Mesenchymal stem cell (in vitro differentiated cells and primary cell): Measurements from ENCODE around the gene MEAK7.

Source experiments
- DNase-seq: peaks from one replicate; pipeline ENCODE4 v3.0.0-alpha.2; 2013
- H2AFZ ChIP-seq: one replicate; pipeline ENCODE4 v1.6.1; 2013; ENCODE audit warnings: low read depth, mild to moderate bottlenecking, control low read depth, inconsistent platforms, low read length, moderate library complexity
- H2AK5ac ChIP-seq: 2 replicates; pipeline ENCODE4 v1.6.1; 2013; ENCODE audit warnings: low read length, moderate library complexity, mild to moderate bottlenecking, inconsistent platforms; ENCODE audit not compliant: severe bottlenecking
- H2BK120ac ChIP-seq: one replicate; pipeline ENCODE4 v1.6.1; 2013; ENCODE audit warnings: low read depth, mild to moderate bottlenecking, inconsistent platforms, low read length, moderate library complexity
- H2BK12ac ChIP-seq, 2 experiments: one replicate each; pipeline ENCODE4 v1.6.1; 2013; ENCODE audit warnings: inconsistent platforms in 2 of 2, low read length in 2 of 2, mild to moderate bottlenecking in 2 of 2, moderate library complexity in 2 of 2, control low read depth in 1 of 2
- H2BK15ac ChIP-seq: one replicate; pipeline ENCODE4 v1.6.1; 2013; ENCODE audit warnings: mild to moderate bottlenecking, low read depth, inconsistent platforms; ENCODE audit not compliant: poor library complexity, severe bottlenecking
- H2BK5ac ChIP-seq: 2 replicates; pipeline ENCODE4 v1.6.1; 2013; ENCODE audit warnings: low read depth, mild to moderate bottlenecking, low read length, control low read depth, inconsistent platforms; ENCODE audit not compliant: poor library complexity, severe bottlenecking
- H3K14ac ChIP-seq, 2 experiments: one replicate each; pipeline ENCODE4 v1.6.1; 2013; ENCODE audit warnings: inconsistent platforms in 2 of 2, low read length in 2 of 2, control low read depth in 1 of 2, mild to moderate bottlenecking in 1 of 2, moderate library complexity in 1 of 2
- H3K18ac ChIP-seq, 2 experiments: one replicate each; pipeline ENCODE4 v1.6.1; 2013; ENCODE audit warnings: inconsistent platforms in 2 of 2, low read length in 2 of 2, control low read depth in 1 of 2, low read depth in 1 of 2, mild to moderate bottlenecking in 1 of 2
- H3K23ac ChIP-seq, 2 experiments: one replicate each; pipeline ENCODE4 v1.6.1; 2013; ENCODE audit warnings: inconsistent platforms in 2 of 2, low read length in 2 of 2, mild to moderate bottlenecking in 2 of 2, moderate library complexity in 2 of 2, control low read depth in 1 of 2
- H3K27ac ChIP-seq: 2 replicates; pipeline ENCODE4 v1.5.1; 2013; ENCODE audit warnings: mild to moderate bottlenecking, moderate library complexity, low read length, control low read depth, inconsistent platforms; ENCODE audit not compliant: poor library complexity, severe bottlenecking
- H3K27me3 ChIP-seq, 2 experiments: 2 replicates each; pipeline versions ENCODE4 v1.6.1 to v1.7.0; 2013; ENCODE audit warnings: low read length in 2 of 2, mild to moderate bottlenecking in 2 of 2, moderate library complexity in 2 of 2, control low read depth in 1 of 2, inconsistent platforms in 1 of 2; ENCODE audit not compliant: control insufficient read depth in 1 of 2, insufficient read depth in 1 of 2
- H3K36me3 ChIP-seq, 2 experiments: 2 replicates each; pipeline versions ENCODE4 v1.6.1 to v1.7.0; 2013; ENCODE audit warnings: low read length in 2 of 2, control low read depth in 1 of 2, inconsistent platforms in 1 of 2, low read depth in 1 of 2, mild to moderate bottlenecking in 1 of 2; ENCODE audit not compliant: insufficient read depth in 2 of 2, control insufficient read depth in 1 of 2
- H3K4ac ChIP-seq, 2 experiments: one replicate each; pipeline ENCODE4 v1.6.1; 2013; ENCODE audit warnings: inconsistent platforms in 2 of 2, low read length in 2 of 2, mild to moderate bottlenecking in 2 of 2, moderate library complexity in 2 of 2, control low read depth in 1 of 2, low read depth in 1 of 2
- H3K4me1 ChIP-seq: 2 replicates; pipeline ENCODE4 v1.6.1; 2013; ENCODE audit warnings: low read depth, low read length, control low read depth; ENCODE audit not compliant: control insufficient read depth, insufficient read depth
- H3K4me2 ChIP-seq: 2 replicates; pipeline ENCODE4 v1.6.1; 2013; ENCODE audit warnings: low read length, mild to moderate bottlenecking, inconsistent platforms; ENCODE audit not compliant: poor library complexity, severe bottlenecking
- H3K4me3 ChIP-seq, 2 experiments: 2 replicates each; pipeline versions ENCODE4 v1.5.1 to v1.7.0; 2013; ENCODE audit warnings: low read length in 2 of 2, mild to moderate bottlenecking in 2 of 2, control low read depth in 1 of 2, low read depth in 1 of 2; ENCODE audit not compliant: insufficient read depth in 1 of 2
- H3K79me1 ChIP-seq: replicated peaks from 2 replicates; pipeline ENCODE4 v1.6.1; 2013; ENCODE audit warnings: mild to moderate bottlenecking, control low read depth, low read length, inconsistent platforms; ENCODE audit not compliant: poor library complexity, severe bottlenecking
- H3K9ac ChIP-seq: 2 replicates; pipeline ENCODE4 v1.7.0; 2013; ENCODE audit warnings: mild to moderate bottlenecking, low read length, moderate library complexity
- H3K9me3 ChIP-seq: 2 replicates; pipeline ENCODE4 v1.7.0; 2013; ENCODE audit warnings: mild to moderate bottlenecking, low read length; ENCODE audit not compliant: control insufficient read depth
- H4K8ac ChIP-seq: one replicate; pipeline ENCODE4 v1.6.1; 2013; ENCODE audit warnings: inconsistent platforms, mild to moderate bottlenecking, low read length, moderate library complexity
- H4K91ac ChIP-seq: one replicate; pipeline ENCODE4 v1.6.1; 2013; ENCODE audit warnings: mild to moderate bottlenecking, low read length, inconsistent platforms
- WGBS: methylation state at CpG from one replicate; pipeline ENCODE4 v1.1.7; 2013; ENCODE audit warnings: mixed read lengths; 5-methylcytosine and 5-hydroxymethylcytosine counted together

The MEAK7 gene

GRCh38 chr16:84541999-84542817 lies 37.7 kb upstream of the MEAK7 start:
- Histone ChIP-seq H3K4me3 (no peak overlapping the region), H3K23ac (no peak overlapping the region), H2AFZ (no peak overlapping the region), H2BK120ac (no peak overlapping the region), H2BK5ac (no peak overlapping the region), H4K8ac (no peak overlapping the region), H3K18ac (no peak overlapping the region), H3K27me3 (peaks cover 0 to 13% of the 10 kb centered on the region in 2 experiments), H2BK12ac (no peak overlapping the region), H3K4me1 (peaks cover 21% of the 10 kb centered on the region), H3K14ac (no peak overlapping the region), H3K79me1 (no peaks in the 10 kb centered on the region), H3K27ac (peak overlapping the region; percentile 72), H2BK15ac (no peak overlapping the region), H3K4me2 (peak overlapping the region; percentile 35), H4K91ac (no peak overlapping the region), H3K9ac (no peak overlapping the region), H2AK5ac (no peak overlapping the region), H3K4ac (no peak overlapping the region), H3K36me3 (no peaks in the 10 kb centered on the region), H3K9me3 (no peaks in the 10 kb centered on the region)
- 86% methylated on average over 7 of the region's 7 CpGs for WGBS
- no peak for DNase-seq

GRCh38 chr16:84540194-84540593 lies 35.7 kb upstream of the MEAK7 start:
- H3K27ac ChIP-seq, result no peak overlapping the region
- 98% methylated on average over 4 of the region's 4 CpGs for WGBS
- peak overlapping the region in 1 of 2 experiments; percentile 1 for H2BK12ac ChIP-seq
- no peaks in the 10 kb centered on the region for H3K79me1 ChIP-seq
- no peak overlapping the region for H2BK15ac ChIP-seq
- no peaks in the 10 kb centered on the region for H3K36me3 ChIP-seq
- peaks cover 22% of the 10 kb centered on the region for H3K4me1 ChIP-seq
- peaks cover 0 to 7% of the 10 kb centered on the region in 2 experiments for H3K27me3 ChIP-seq
- H2BK120ac ChIP-seq, result no peak overlapping the region
- H2AK5ac ChIP-seq, result peak overlapping the region; percentile 11
- no peak overlapping the region for H3K23ac ChIP-seq
- H2BK5ac ChIP-seq, result no peak overlapping the region
- H3K4me3 ChIP-seq, result no peak overlapping the region
- peak overlapping the region; percentile 10 to 24 for H3K4ac ChIP-seq
- H3K4me2 ChIP-seq, result no peak overlapping the region
- H3K9me3 ChIP-seq, result no peaks in the 10 kb centered on the region
- H4K91ac ChIP-seq, result peak overlapping the region; percentile 58
- no peak overlapping the region for H2AFZ ChIP-seq
- no peak for DNase-seq
- H3K14ac ChIP-seq, result no peak overlapping the region
- no peak overlapping the region for H4K8ac ChIP-seq
- no peak overlapping the region for H3K9ac ChIP-seq
- peak overlapping the region in 1 of 2 experiments; percentile 37 for H3K18ac ChIP-seq

- peak overlapping the region; percentile 62 to 89 for H3K4ac ChIP-seq
- peak overlapping the region; percentile 28 for H3K27ac ChIP-seq
- peak overlapping the region; percentile 79 to 80 for H3K18ac ChIP-seq
- WGBS, result 99% methylated on average over 5 of the region's 6 CpGs
- H2BK15ac ChIP-seq, result no peak overlapping the region
- H3K9me3 ChIP-seq, result no peaks in the 10 kb centered on the region
- H4K8ac ChIP-seq, result peak overlapping the region; percentile 47
- H2AFZ ChIP-seq, result peak overlapping the region; percentile 75
- H2AK5ac ChIP-seq, result peak overlapping the region; percentile 33
- H3K36me3 ChIP-seq, result no peaks in the 10 kb centered on the region
- no peak overlapping the region for H3K14ac ChIP-seq
- no peak overlapping the region for H4K91ac ChIP-seq
- no peaks in the 10 kb centered on the region for H3K27me3 ChIP-seq
- no peak overlapping the region for H3K23ac ChIP-seq
- DNase-seq, result no peak
- H2BK120ac ChIP-seq, result peak overlapping the region; percentile 91
- no peak overlapping the region for H3K9ac ChIP-seq
- no peaks in the 10 kb centered on the region for H3K79me1 ChIP-seq
- H3K4me2 ChIP-seq, result no peak overlapping the region
- H2BK12ac ChIP-seq, result peak overlapping the region in 1 of 2 experiments; percentile 76
- H2BK5ac ChIP-seq, result no peak overlapping the region
- H3K4me3 ChIP-seq, result no peak overlapping the region
- peaks cover 15% of the 10 kb centered on the region for H3K4me1 ChIP-seq
Observed at GRCh38 chr16:84538222-84538840, 33.9 kb upstream of the MEAK7 start.

- Histone ChIP-seq H3K9me3 (no peaks in the 10 kb centered on the region), H4K8ac (peak overlapping the region; percentile 81), H4K91ac (peak overlapping the region; percentile 94), H3K79me1 (no peaks in the 10 kb centered on the region), H3K27me3 (no peaks in the 10 kb centered on the region), H2BK15ac (peak overlapping the region; percentile 44), H3K4me1 (peaks cover 19% of the 10 kb centered on the region), H3K36me3 (no peaks in the 10 kb centered on the region), H3K14ac (no peak overlapping the region), H3K4me2 (no peak overlapping the region), H3K18ac (peak overlapping the region; percentile 79 to 85), H2BK5ac (no peak overlapping the region), H3K23ac (peak overlapping the region in 1 of 2 experiments; percentile 14), H2BK12ac (peak overlapping the region; percentile 23 to 73), H3K4me3 (no peak overlapping the region), H3K9ac (no peak overlapping the region), H2AK5ac (peak overlapping the region; percentile 50), H3K27ac (peak overlapping the region; percentile 28), H2AFZ (peak overlapping the region; percentile 75), H3K4ac (peak overlapping the region; percentile 63 to 82), H2BK120ac (peak overlapping the region; percentile 91)
- WGBS, result 14% methylated on average over 11 of the region's 11 CpGs
- peak; percentile 38 for DNase-seq
Observed at GRCh38 chr16:84537491-84538151, 33.2 kb upstream of the MEAK7 start.
